Natural killer cell (primary cell): ENCODE data around the gene KPNA5. TPM values are rescaled to one million over a fixed set of nuclear protein-coding genes. Genes with fewer than 3 reads are reported as not detected.

ENCODE experiments used
- ATAC-seq, 3 donors: fragments of 150-1000 bp in 2 of 3; fragments of 200-7000 bp in 1 of 3; cut with Tn5 transposase; 1 replicate in 1 of 3; 2 replicates in 2 of 3; pipeline ENCODE4 v1.10.0; 2021; ENCODE audit warnings: mild to moderate bottlenecking in 2 of 3, moderate library complexity in 2 of 3
- DNase-seq, 2 donors: peaks; one replicate each; pipeline versions ENCODE4 v3.0.0 to v3.0.0-alpha.2; 2013 to 2021; ENCODE audit warnings: mixed read lengths in 1 of 2
- H3K27ac ChIP-seq: one replicate; pipeline ENCODE4 v1.5.1; 2013; ENCODE audit warnings: mild to moderate bottlenecking, low read length
- H3K27me3 ChIP-seq: one replicate; pipeline ENCODE4 v1.6.1; 2013; ENCODE audit warnings: low read length; ENCODE audit not compliant: control insufficient read depth, insufficient read depth
- H3K36me3 ChIP-seq: one replicate; pipeline ENCODE4 v1.6.1; 2013; ENCODE audit warnings: low read length; ENCODE audit not compliant: control insufficient read depth, insufficient read depth
- H3K4me1 ChIP-seq: one replicate; pipeline ENCODE4 v1.6.1; 2013; ENCODE audit warnings: low read length; ENCODE audit not compliant: control insufficient read depth, insufficient read depth
- H3K4me3 ChIP-seq: one replicate; pipeline ENCODE4 v1.5.1; 2013; ENCODE audit warnings: low read length
- H3K9me3 ChIP-seq: one replicate; pipeline ENCODE4 v1.6.1; 2013; ENCODE audit warnings: low read length; ENCODE audit not compliant: control insufficient read depth, insufficient read depth
- H3K27ac Mint-ChIP-seq, 2 donors: one replicate each; pipeline ENCODE4 v1.8.0; 2022; ENCODE audit warnings: mild to moderate bottlenecking in 2 of 2, mixed read lengths in 2 of 2, moderate library complexity in 1 of 2
- H3K27me3 Mint-ChIP-seq, 2 donors: one replicate each; pipeline ENCODE4 v1.8.0; 2022; ENCODE audit warnings: low read depth in 2 of 2, mixed read lengths in 2 of 2
- H3K36me3 Mint-ChIP-seq: one replicate; pipeline ENCODE4 v1.8.0; 2022; ENCODE audit warnings: mixed read lengths
- H3K4me1 Mint-ChIP-seq, 2 donors: one replicate each; pipeline ENCODE4 v1.8.0; 2022; ENCODE audit warnings: mixed read lengths in 2 of 2
- H3K4me3 Mint-ChIP-seq: one replicate; pipeline ENCODE4 v1.8.0; 2022; ENCODE audit warnings: mild to moderate bottlenecking, moderate library complexity, mixed read lengths
- H3K9me3 Mint-ChIP-seq, 2 donors: one replicate each; pipeline ENCODE4 v1.8.0; 2022; ENCODE audit warnings: mixed read lengths in 2 of 2
- WGBS: methylation state at CpG from one replicate; pipeline ENCODE4 v1.1.7; 2013; ENCODE audit warnings: missing lambda C conversion rate; ENCODE audit not compliant: insufficient coverage; 5-methylcytosine and 5-hydroxymethylcytosine counted together
- intact Hi-C: fragments of 100-400 bp; cut with micrococcal nuclease; formaldehyde crosslinking; loops from one replicate; pipeline ENCODE4 v1.14.2; 2022
- total RNA-seq, 4 donors: library from RNA; stranded (reverse); fragments of 120-200 nt in 1 of 4; gene quantifications; one replicate each; pipeline versions ENCODE4 v1.2.3 to v1.2.4, GENCODE V29; 2013 to 2022
- TF ChIP-seq, protein P1 (sequence below): fragments of 200-600 bp; IDR thresholded peaks from one replicate; pipeline ENCODE4 v1.8.0; 2022; ENCODE audit warnings: antibody characterized with exemption

KPNA5 gene
- total RNA-seq, 3 donors from 2014 or later (not counting 1 experiment from before 2014, with no cell fraction given) = 28.6 to 31.4 (median 29.1) TPM

DNA sequence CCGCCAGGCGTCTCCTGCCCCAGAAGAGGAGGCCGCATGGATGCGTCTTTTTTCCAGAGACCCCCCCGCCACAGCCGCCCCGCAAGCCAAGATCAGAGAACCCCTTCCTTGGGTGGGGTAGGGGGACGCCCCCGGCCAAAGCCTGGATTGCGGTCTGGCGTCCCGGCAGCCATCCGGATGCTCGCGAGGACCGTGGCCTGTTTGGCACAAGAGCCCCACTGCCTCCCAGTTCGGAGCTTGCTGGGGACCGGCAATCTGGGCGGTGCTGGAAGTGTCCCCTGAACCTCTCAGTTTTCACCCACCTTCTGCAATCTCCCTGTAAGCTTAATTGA lies 83.6 kb downstream of the KPNA5 start:
- H3K27ac Mint-ChIP-seq = no peak overlapping the region
- DNase-seq (no peak), ATAC-seq (no peak)
- intact Hi-C loops = no loop called here
- no peak overlapping the region for H3K27ac ChIP-seq
- 51% methylated on average over 19 of the region's 19 CpGs for WGBS
- peaks cover 33 to 41% of the 10 kb centered on the region in 2 donors for H3K27me3 Mint-ChIP-seq
- H3K9me3 ChIP-seq = no peaks in the 10 kb centered on the region
- H3K4me3 Mint-ChIP-seq = no peak overlapping the region
- H3K4me1 Mint-ChIP-seq = peaks cover 0 to 9% of the 10 kb centered on the region in 2 donors
- no peaks in the 10 kb centered on the region for H3K9me3 Mint-ChIP-seq
- peaks cover 8% of the 10 kb centered on the region for H3K4me1 ChIP-seq
- no peaks in the 10 kb centered on the region for H3K36me3 Mint-ChIP-seq
- H3K36me3 ChIP-seq = no peaks in the 10 kb centered on the region
- TF ChIP-seq, protein P1, sequence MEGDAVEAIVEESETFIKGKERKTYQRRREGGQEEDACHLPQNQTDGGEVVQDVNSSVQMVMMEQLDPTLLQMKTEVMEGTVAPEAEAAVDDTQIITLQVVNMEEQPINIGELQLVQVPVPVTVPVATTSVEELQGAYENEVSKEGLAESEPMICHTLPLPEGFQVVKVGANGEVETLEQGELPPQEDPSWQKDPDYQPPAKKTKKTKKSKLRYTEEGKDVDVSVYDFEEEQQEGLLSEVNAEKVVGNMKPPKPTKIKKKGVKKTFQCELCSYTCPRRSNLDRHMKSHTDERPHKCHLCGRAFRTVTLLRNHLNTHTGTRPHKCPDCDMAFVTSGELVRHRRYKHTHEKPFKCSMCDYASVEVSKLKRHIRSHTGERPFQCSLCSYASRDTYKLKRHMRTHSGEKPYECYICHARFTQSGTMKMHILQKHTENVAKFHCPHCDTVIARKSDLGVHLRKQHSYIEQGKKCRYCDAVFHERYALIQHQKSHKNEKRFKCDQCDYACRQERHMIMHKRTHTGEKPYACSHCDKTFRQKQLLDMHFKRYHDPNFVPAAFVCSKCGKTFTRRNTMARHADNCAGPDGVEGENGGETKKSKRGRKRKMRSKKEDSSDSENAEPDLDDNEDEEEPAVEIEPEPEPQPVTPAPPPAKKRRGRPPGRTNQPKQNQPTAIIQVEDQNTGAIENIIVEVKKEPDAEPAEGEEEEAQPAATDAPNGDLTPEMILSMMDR = no peak
- no peak overlapping the region for H3K4me3 ChIP-seq
- H3K27me3 ChIP-seq = peaks cover 25% of the 10 kb centered on the region

- 1% methylated on average over 89 of the region's 89 CpGs for WGBS
- H3K27ac Mint-ChIP-seq = no peak within 1 kb of the TSS
- DNase-seq = no peak
- Histone ChIP-seq H3K4me1 (peaks cover 8% of the 10 kb centered on the region), H3K27me3 (peaks cover 25% of the 10 kb centered on the region), H3K9me3 (no peaks in the 10 kb centered on the region), H3K27ac (no peak within 1 kb of the TSS), H3K4me3 (no peak within 1 kb of the TSS), H3K36me3 (no peaks in the 10 kb centered on the region)
- no peaks in the 10 kb centered on the region for H3K9me3 Mint-ChIP-seq
- peaks cover 0 to 9% of the 10 kb centered on the region in 2 donors for H3K4me1 Mint-ChIP-seq
- peak within 1 kb of the TSS; percentile 49 for H3K4me3 Mint-ChIP-seq
- TF ChIP-seq, protein P1 = no peak
- peaks cover 30 to 36% of the 10 kb centered on the region in 2 donors for H3K27me3 Mint-ChIP-seq
- intact Hi-C loops = no loop called here
- ATAC-seq = peak in 1 of 3 donors; percentile 18
- no peaks in the 10 kb centered on the region for H3K36me3 Mint-ChIP-seq
These were observed 84.2 kb downstream of the KPNA5 start, which contains the start of gene FAM162B for GRCh38 chr6:116764961-116765841. Gene FAM162B, minus strand, starts transcription at chr6:116765719. Its CDS starts 143 bp downstream, at chr6:116765576.

DNA sequence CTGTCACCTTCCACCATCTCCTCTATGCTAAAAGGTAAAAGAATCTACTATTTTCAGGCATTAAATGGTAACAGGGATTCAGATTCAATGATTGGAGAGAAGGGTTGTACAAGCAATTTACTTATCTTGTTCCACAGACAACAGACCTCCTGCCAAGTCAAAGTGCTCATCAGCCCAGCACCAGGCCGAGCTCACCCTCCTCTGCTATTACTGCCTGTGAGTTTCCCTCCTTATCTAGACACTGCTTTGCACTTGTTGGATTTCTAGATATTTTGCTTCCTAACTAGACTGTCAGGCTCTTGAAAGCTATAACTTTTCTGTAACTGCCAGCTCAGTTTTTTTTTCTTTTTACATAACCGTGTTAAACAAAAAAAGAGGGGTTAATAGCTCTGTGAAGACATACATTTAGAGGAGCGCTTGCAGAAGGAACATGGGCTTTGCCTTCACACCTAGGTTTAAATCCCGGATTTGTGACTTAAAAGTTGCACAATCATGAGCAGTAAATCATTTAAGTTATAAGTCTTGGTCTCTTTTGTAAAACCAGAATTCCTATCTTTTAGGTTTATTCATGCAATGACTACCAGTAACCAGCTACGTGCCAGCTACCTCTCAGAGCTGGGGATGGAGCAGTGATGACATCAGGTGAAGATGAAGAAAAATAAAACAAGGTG lies 85.6 kb downstream of the KPNA5 start:
- no peaks in the 10 kb centered on the region for H3K9me3 Mint-ChIP-seq
- Histone ChIP-seq H3K27ac (no peak overlapping the region), H3K36me3 (no peaks in the 10 kb centered on the region), H3K9me3 (no peaks in the 10 kb centered on the region), H3K4me3 (no peak overlapping the region), H3K4me1 (peaks cover 8% of the 10 kb centered on the region), H3K27me3 (peaks cover 25% of the 10 kb centered on the region)
- TF ChIP-seq, protein P1 = no peak
- 77% methylated on average over 4 of the region's 5 CpGs for WGBS
- intact Hi-C loops = no loop called here
- H3K36me3 Mint-ChIP-seq = no peaks in the 10 kb centered on the region
- H3K4me1 Mint-ChIP-seq = peaks cover 0 to 9% of the 10 kb centered on the region in 2 donors
- no peak overlapping the region for H3K27ac Mint-ChIP-seq
- ATAC-seq (no peak), DNase-seq (no peak)
- peaks cover 30 to 36% of the 10 kb centered on the region in 2 donors for H3K27me3 Mint-ChIP-seq
- H3K4me3 Mint-ChIP-seq = no peak overlapping the region
